NCI-H2227 (cell line): ENCODE measurements around the gene POLR1D.
A peak's percentile ranks its signal among the peaks of the same experiment; 100 is the strongest.
"Not testable (repeated sequence)": the region's sequence is repeated elsewhere in the genome, so short reads cannot be mapped to it uniquely, and the experiment has no call there.

Experiments
- DNase-seq: peaks from one replicate; lab custom pipeline; 2025; ENCODE audit not compliant: unreplicated experiment; lab: John Stamatoyannopoulos, UW

POLR1D gene

GRCh38 chr13:27613628-27614027 lies 8.1 kb upstream of the POLR1D start:
- DNase-seq, result no peak

DNA sequence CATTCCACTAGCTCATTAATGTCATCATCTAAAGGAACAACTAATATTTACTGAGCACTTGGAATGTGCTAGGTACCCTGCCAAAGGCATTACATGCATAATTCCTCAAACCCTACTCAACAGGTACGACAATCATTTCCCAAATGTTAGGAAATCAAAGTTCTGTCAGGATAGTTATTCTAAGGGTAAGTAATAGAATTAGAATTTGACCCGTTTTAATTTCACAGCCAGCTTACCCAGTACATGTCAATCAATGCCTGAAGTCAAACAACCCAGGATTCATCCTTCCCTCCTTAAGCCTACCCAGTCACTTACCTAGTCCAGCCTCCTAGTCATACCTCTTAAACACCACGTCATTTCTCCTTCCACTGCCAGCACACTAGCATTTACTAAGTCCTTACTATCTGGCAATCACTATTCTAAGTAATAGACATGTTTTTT lies 3.8 kb upstream of the POLR1D start:
- no peak for DNase-seq

DNA sequence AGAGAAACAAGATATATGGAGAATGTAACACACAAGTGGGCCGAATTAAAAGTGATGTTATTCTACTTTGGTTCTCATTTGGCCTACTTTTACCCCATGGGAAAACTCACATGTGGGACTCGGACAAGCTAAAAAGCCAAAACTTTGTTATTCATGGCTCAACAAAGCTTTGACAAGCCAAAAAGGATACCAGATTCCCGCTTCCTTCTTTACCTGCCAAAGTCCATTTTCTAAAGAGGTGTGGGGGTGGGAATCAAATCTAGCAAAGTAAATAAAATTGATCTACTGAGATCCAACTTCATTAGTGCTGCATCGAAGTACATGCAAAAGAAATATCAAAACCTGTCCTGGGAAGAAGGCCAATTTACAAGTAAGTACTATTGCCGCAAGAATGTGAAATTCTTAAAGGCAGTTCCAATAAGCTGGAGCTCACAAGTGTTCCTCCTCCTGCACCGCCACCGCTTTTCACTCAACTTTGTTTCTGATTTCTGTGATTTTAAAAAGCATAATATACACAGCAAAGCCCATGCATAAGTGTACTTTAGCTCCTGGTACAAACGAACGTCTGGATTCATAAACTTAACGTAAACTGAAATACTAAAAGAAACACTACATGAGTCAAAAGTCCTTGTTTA lies 2.5 kb upstream of the POLR1D start:
- no peak for DNase-seq

DNA sequence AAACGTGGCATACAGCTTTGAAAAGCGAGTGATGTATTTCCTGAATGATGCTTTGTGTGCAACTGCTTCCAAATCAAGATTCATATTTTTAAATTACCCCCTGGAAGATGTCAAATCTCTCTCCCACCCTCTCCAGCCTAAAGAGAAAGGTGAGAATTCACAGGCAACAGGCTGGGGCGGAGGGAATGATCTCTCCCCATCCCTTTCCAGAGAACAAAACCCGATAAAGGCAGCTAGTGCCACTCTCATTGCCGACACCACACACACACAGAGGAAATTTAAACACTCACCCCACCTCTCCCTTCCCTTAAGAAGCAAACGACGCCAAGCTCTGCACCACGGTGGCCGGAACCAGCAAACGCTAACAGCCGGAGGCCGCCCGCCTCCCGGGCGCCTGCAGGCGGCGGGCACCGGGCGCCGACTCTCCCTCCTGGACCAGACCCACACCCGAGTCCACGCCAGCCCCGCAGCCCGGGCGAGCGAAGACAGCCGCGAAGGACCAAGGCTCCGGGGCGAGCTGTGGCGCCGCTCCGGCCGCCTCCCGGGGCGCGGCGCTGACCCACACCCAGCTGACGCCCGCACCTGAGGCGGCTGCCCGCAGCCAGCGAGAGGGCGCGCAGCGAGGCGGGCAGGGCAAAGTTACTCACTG lies 1.8 kb upstream of the POLR1D start:
- peak; percentile 53 for DNase-seq

DNA sequence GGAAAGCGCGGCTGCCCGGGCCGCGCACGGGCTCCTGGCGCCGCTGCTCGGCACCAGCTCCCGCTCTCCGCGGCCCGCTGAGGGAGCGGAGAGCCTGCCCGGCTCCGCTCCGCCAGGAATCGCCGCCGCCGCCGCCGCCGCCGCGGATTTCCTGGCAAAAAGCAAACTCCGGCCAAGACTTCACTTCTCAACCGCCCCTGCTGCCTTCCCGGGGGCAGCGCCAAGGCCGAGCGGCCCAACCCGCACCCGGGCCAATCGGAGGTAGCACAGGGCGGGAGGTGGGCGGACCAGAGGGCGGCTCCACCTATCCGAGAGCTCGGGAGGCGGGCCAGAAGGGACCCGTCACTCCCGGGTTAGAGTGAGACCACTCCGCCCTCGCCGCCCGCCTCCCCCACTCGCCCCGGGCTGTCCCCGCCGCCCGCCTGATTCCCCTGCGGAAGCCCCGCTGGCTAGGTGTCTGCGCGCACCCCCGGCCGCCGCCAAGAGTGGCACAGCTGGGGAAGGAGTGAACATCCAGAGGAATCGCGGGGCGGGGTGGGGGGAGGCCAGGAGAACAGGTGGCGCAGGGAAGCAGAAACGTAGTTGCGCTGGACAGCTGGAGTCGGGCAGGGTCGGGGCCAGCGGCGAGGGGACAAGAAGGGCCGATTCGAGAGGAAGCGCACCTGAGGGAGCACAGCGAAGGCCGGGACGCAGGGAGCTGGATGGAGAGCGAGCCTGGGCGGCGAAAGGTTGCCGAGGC lies 1.1 kb upstream of the POLR1D start, which contains the start of gene LNX2:
TSS of gene LNX2 (minus strand) at position 153 of the 739 bp plus-strand sequence. CDS start 38,826 bp downstream, outside the sequence.
- DNase-seq, result peak; percentile 95

GRCh38 chr13:27621116-27621365 lies 651 bp upstream of the POLR1D start:
- no peak for DNase-seq

DNA sequence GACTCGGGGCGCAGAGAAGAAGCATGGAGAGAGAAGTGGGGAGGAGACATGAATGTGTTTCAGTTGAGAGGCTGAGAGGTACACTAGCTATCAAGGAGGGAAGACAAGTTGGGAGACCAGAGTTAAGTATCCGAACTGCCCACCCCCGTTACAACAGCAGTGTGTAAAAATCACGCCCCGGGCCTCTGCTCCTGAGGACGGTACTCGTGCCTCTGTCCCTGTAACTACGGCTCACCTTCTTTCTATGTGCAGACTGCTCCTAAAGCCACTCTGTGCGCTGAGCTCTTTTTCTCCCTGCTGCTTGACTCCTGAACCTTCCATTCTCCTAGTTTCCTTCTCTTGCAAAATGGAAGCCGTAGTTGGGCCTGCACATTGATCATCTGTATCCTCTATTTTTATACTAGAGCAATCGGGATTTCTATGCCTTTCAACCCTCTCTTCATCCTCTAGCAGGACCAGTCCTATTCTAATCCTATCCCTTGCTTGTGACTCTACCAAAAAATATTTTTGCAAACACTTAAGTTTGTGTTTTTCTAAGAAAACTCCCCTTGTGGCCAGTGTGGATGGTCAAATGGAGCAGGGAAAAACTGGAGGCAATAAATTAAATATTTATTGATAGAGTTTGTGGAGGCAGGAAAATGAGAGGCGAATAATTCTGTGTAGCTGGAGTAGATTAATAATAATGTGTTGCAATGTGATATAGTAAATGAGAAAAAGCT lies 569 bp downstream of the POLR1D start:
- no peak for DNase-seq

DNA sequence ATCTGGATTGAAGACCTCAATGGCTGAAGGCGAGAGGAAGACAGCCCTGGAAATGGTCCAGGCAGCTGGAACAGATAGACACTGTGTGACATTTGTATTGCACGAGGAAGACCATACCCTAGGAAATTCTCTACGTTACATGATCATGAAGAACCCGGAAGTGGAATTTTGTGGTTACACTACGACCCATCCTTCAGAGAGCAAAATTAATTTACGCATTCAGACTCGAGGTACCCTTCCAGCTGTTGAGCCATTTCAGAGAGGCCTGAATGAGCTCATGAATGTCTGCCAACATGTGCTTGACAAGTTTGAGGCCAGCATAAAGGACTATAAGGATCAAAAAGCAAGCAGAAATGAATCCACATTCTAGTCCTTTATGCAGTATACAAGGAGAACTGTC lies 1.2 kb downstream of the POLR1D start:
- no peak for DNase-seq

DNA sequence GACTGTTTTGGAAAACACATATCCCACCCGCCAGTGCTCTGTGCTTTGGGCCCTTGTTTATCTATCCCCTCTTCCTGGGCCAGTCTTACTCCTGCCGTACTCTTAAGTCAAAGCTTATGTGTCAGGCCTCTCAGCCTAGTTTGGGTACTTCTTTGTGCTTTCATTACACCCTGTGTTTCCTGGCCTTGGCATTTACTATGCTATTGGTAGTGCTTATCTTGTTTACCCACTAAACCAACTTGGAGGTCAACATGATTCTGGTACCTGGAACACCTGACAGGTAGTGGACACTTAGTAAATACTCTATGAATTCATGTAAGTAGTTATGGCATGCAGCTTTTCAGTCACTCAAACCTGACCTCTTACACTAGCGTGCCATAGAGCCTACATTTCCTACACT lies 2.4 kb downstream of the POLR1D start:
- DNase-seq, result no peak

- no peak for DNase-seq
These were observed 4.1 kb downstream of the POLR1D start for GRCh38 chr13:27625839-27626238.

GRCh38 chr13:27627380-27627779 lies 5.7 kb downstream of the POLR1D start:
- no peak for DNase-seq

GRCh38 chr13:27628081-27628480 lies 6.4 kb downstream of the POLR1D start:
- DNase-seq, result no peak

- not testable (repeated sequence) for DNase-seq
These were observed 7.1 kb downstream of the POLR1D start for GRCh38 chr13:27628766-27629165.

DNA sequence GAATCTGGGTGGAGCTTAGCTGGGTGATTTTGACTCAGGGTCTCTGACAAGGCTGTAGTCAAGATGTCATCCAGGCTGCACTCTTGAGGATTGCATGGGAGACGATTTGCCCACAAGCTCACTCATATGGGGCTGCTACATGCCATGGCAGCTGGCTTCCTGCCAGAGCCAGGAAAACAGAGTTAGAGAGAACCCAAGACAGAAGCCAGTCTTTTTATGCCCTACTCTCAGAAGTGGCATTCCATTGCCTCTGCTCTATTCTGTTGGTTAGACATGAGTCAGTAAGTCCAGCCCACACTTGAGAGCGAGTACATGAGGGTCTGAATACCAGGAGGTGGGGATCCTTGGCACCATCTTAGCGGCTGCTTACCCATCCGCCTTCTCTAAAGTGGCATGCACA lies 9.5 kb downstream of the POLR1D start:
- DNase-seq, result no peak

GRCh38 chr13:27631665-27632064 lies 10.0 kb downstream of the POLR1D start:
- DNase-seq, result no peak

- no peak for DNase-seq
These were observed 10.5 kb downstream of the POLR1D start for GRCh38 chr13:27632214-27632613.

- no peak for DNase-seq
These were observed 11.0 kb downstream of the POLR1D start for GRCh38 chr13:27632648-27633047.

DNA sequence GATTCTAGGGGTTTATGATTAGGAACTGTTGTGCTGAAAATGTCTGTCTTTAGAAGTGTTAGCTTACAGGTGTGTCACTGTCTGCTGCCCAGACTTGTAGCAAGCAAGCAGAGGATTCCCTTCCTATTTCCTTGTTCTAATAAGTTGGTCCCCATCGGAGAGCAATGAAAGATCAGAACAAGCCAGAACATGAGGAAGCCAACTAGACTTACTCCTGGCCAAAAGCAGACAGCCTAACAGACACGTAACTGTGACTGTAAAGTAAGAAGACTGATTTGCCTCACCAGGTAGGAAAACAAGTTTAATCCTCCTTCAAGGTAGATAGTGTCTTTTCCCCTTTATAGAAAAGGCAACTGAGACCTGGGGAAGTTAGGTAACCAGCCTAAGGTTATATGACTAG lies 12.5 kb downstream of the POLR1D start:
- no peak for DNase-seq

- DNase-seq, result no peak
These were observed 13.1 kb downstream of the POLR1D start for GRCh38 chr13:27634791-27635190.

DNA sequence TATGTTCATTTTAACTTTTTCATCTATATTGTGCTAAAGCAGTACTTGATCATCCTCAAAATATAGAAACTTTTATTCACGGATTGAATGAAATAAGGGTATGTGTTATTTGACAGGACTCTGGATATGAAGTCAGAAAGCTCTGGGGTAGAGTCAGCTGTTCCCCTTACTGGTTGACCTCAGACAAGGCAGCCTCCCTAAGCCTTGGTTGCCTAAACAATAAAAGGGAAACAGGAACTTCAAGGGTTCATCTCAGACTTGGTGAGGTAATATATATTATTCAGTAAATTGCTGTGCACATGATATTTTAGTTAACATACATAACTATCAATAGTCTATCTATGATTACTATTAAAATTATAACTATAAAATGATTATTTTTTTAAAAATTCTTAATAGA lies 13.6 kb downstream of the POLR1D start:
- DNase-seq, result no peak

DNA sequence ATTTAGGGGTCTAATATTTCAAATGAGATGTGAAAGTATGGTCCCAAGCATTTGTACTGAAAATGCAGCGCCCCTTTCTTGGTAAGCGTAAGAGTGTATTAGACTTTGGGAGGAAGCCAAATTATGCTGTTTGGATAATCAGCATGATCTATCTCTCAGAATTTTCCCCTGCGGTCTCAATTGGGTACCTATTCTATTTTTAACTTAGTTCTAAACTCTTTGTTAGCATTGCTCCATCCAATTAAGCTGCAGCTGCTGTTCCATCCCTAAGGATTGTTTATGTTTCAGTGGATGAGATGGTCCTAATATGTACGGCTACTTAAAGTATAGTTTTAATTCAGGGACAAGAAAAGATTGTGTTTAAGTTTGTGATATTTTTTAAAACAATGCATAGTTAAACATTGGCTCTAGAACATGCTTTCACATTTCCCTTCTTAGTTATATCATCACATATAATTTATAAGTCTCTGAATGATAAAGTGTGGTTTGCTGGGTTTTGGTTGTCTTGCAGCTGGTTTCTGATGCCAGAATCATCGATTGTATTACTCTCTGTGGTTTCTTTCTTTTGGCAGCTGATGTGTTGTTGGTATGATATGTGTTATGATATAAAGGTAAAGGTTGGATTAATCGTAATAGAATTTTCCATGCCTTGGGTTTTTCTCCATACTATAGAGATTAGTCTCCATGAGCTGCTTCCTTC lies 15.0 kb downstream of the POLR1D start:
- no peak for DNase-seq
